NCI-H2227 treated with DMSO at 0.1 percent for 48 hours (cell line): Measurements from ENCODE around the gene ZNF784.

ENCODE experiments used
- DNase-seq: peaks from one replicate; lab custom pipeline; 2025; lab: John Stamatoyannopoulos, UW

The ZNF784 gene

GRCh38 chr19:55602104-55603001 lies 22.0 kb downstream of the ZNF784 start:
- no peak for DNase-seq

- DNase-seq, result no peak
Measured at GRCh38 chr19:55601084-55601483, 23.3 kb downstream of the ZNF784 start.

GRCh38 chr19:55600662-55601028 lies 23.7 kb downstream of the ZNF784 start:
- DNase-seq, result no peak

- DNase-seq, result peak; percentile 99
Measured at GRCh38 chr19:55599842-55600661, 24.3 kb downstream of the ZNF784 start, which contains the start of gene ZNF524. Gene ZNF524 (plus strand): TSS chr19:55600288. CDS start chr19:55602113, 1,825 bp downstream.

GRCh38 chr19:55599468-55599841 lies 24.9 kb downstream of the ZNF784 start, which contains the start of gene FIZ1:
Gene FIZ1 (minus strand): TSS chr19:55599517. CDS start chr19:55597865, 1,652 bp downstream.
- DNase-seq, result peak; percentile 100

- DNase-seq, result peak; percentile 98
Measured at GRCh38 chr19:55598719-55599467, 25.5 kb downstream of the ZNF784 start.

GRCh38 chr19:55598034-55598433 lies 26.3 kb downstream of the ZNF784 start:
- no peak for DNase-seq

GRCh38 chr19:55597501-55597921 lies 26.9 kb downstream of the ZNF784 start:
- DNase-seq, result no peak

GRCh38 chr19:55596304-55596703 lies 28.1 kb downstream of the ZNF784 start:
- DNase-seq, result no peak

- DNase-seq, result no peak
Measured at GRCh38 chr19:55594996-55595545, 29.3 kb downstream of the ZNF784 start.

- no peak for DNase-seq
Measured at GRCh38 chr19:55593096-55593772, 31.1 kb downstream of the ZNF784 start.

GRCh38 chr19:55592391-55593090 lies 31.8 kb downstream of the ZNF784 start:
- no peak for DNase-seq

- no peak for DNase-seq
Measured at GRCh38 chr19:55591555-55591954, 32.8 kb downstream of the ZNF784 start.

- DNase-seq, result peak; percentile 28
Measured at GRCh38 chr19:55590617-55591016, 33.7 kb downstream of the ZNF784 start.

- DNase-seq, result no peak
Measured at GRCh38 chr19:55590109-55590508, 34.3 kb downstream of the ZNF784 start.

- DNase-seq, result no peak
Measured at GRCh38 chr19:55588738-55589137, 35.6 kb downstream of the ZNF784 start.

GRCh38 chr19:55586976-55587668 lies 37.2 kb downstream of the ZNF784 start:
- peak; percentile 100 for DNase-seq

GRCh38 chr19:55585658-55586339 lies 38.6 kb downstream of the ZNF784 start:
- peak; percentile 92 for DNase-seq

- DNase-seq, result no peak
Measured at GRCh38 chr19:55584871-55585270, 39.5 kb downstream of the ZNF784 start.
